ENCODE data around the gene PCLO.
"Not testable (repeated sequence)": the region's sequence is repeated elsewhere in the genome, so short reads cannot be mapped to it uniquely, and the experiment has no call there.

Gene PCLO

GRCh38 chr7:83040484-83040883 lies 122.2 kb downstream of the PCLO start:
- no peak for FAIRE-seq

- FAIRE-seq = no peak
Measured at GRCh38 chr7:83038787-83039186, 123.9 kb downstream of the PCLO start.

GRCh38 chr7:83036721-83037380 lies 125.8 kb downstream of the PCLO start:
- no peak for FAIRE-seq

GRCh38 chr7:83036130-83036529 lies 126.6 kb downstream of the PCLO start:
- FAIRE-seq = no peak

- no peak for FAIRE-seq
Measured at GRCh38 chr7:83032195-83032594, 130.5 kb downstream of the PCLO start.

GRCh38 chr7:83023817-83024665 lies 138.6 kb downstream of the PCLO start:
- FAIRE-seq = not testable (repeated sequence)

- no peak for FAIRE-seq
Measured at GRCh38 chr7:83021032-83021431, 141.7 kb downstream of the PCLO start.

GRCh38 chr7:83020161-83020560 lies 142.5 kb downstream of the PCLO start:
- FAIRE-seq = no peak

GRCh38 chr7:83015916-83016315 lies 146.8 kb downstream of the PCLO start:
- FAIRE-seq = no peak

- no peak for FAIRE-seq
Measured at GRCh38 chr7:83014546-83014945, 148.1 kb downstream of the PCLO start.

GRCh38 chr7:83011954-83012353 lies 150.7 kb downstream of the PCLO start:
- no peak for FAIRE-seq

- FAIRE-seq = no peak
Measured at GRCh38 chr7:83005410-83005809, 157.3 kb downstream of the PCLO start.

- no peak for FAIRE-seq
Measured at GRCh38 chr7:83001362-83002040, 161.2 kb downstream of the PCLO start.

GRCh38 chr7:82998436-82998835 lies 164.2 kb downstream of the PCLO start:
- no peak for FAIRE-seq

- no peak for FAIRE-seq
Measured at GRCh38 chr7:82985144-82985802, 177.4 kb downstream of the PCLO start.

- no peak for FAIRE-seq
Measured at GRCh38 chr7:82980130-82980788, 182.4 kb downstream of the PCLO start.

- FAIRE-seq = no peak
Measured at GRCh38 chr7:82975811-82976468, 186.7 kb downstream of the PCLO start.

- FAIRE-seq = no peak
Measured at GRCh38 chr7:82972135-82972534, 190.5 kb downstream of the PCLO start.

- FAIRE-seq = peak; percentile 80
Measured at GRCh38 chr7:82965088-82966036, 197.3 kb downstream of the PCLO start.

GRCh38 chr7:82964150-82964882 lies 198.4 kb downstream of the PCLO start:
- FAIRE-seq = no peak
